ENCODE results near the gene CEMIP. TPM values are rescaled to one million over a fixed set of nuclear protein-coding genes. Genes with fewer than 3 reads are reported as not detected.

CEMIP gene
- total and polyA plus RNA-seq, 10 of the 15 experiments (the other 5 are each of a cell fraction or from before 2014, with no cell fraction given): 0.01 to 0.44 (median 0.16) TPM; not detected in 6

DNA sequence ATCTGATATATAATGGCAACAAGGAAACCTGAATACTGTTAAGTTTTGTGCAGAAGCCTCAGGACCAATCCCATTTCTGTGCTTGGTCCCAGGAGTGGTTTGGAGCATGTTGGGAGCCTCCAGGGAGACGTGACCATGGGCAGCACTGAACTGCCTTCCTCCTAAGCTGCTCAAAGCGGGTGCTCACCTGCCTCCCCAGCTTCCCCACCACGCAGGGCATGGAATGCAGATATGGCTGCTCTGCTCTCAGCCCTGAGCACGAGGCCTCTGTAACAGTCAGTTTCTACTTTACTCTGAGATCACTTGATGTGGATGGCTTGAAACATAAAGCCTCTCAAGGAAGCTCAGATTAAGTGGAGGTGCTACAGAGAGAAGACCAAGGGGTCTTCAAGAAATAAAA lies 161.2 kb downstream of the CEMIP start:
- in situ Hi-C loops (cut with MboI): no loop called here
- ChIA-PET CTCF (interaction anchor here (1.7 kb wide), 1 partner anchor 326 kb away, joined by 9 read pairs; no protein-coding TSS in a partner anchor), SMC1A (ENCODE audit: uncharacterized antibody, unreplicated experiment) (no interaction called here), POLR2A (no interaction called here), RAD21 (ENCODE audit: unreplicated experiment) (no interaction called here)
- Histone ChIP-seq H4K20me1 (ENCODE audit: control insufficient read depth, insufficient read depth) (no peaks in the 10 kb centered on the region), H3K27me3 (replicated peaks in 1 of 2; ENCODE audit: control insufficient read depth in 2 of 2, insufficient read depth in 2 of 2, low read length in 1 of 2) (no peaks in the 10 kb centered on the region), H3K36me3 (ENCODE audit: control insufficient read depth in 2 of 2, insufficient read depth in 2 of 2, low read length in 1 of 2) (no peaks in the 10 kb centered on the region; a peak in 1 of 4 replicates), H3K4me3 (no peak overlapping the region), H3K9me3 (replicated peaks; ENCODE audit: control insufficient read depth, insufficient read depth, low read length) (no peaks in the 10 kb centered on the region), H3K27ac (ENCODE audit: control insufficient read depth, insufficient read depth) (no peak overlapping the region), H2AFZ (ENCODE audit: control insufficient read depth, low read depth, low read length) (no peak overlapping the region), H3K4me2 (ENCODE audit: control insufficient read depth, insufficient read depth) (no peak overlapping the region), H3K4me1 (ENCODE audit: control insufficient read depth, insufficient read depth, low read length) (no peaks in the 10 kb centered on the region), H3K79me2 (ENCODE audit: control insufficient read depth, insufficient read depth, low read length) (no peaks in the 10 kb centered on the region), H3K9ac (ENCODE audit: control insufficient read depth, insufficient read depth, low read length) (no peak overlapping the region)
- BruUV-seq (replicated peaks): no TSS peak
- TF ChIP-seq TBL1XR1 (IDR thresholded peaks at IDR 0.05; ENCODE audit: low read depth, low read length): no peak
- no peak for TF ChIP-seq HDGF (IDR thresholded peaks at IDR 0.05)
- TF ChIP-seq, protein P1, sequence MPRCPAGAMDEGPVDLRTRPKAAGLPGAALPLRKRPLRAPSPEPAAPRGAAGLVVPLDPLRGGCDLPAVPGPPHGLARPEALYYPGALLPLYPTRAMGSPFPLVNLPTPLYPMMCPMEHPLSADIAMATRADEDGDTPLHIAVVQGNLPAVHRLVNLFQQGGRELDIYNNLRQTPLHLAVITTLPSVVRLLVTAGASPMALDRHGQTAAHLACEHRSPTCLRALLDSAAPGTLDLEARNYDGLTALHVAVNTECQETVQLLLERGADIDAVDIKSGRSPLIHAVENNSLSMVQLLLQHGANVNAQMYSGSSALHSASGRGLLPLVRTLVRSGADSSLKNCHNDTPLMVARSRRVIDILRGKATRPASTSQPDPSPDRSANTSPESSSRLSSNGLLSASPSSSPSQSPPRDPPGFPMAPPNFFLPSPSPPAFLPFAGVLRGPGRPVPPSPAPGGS (IDR thresholded peaks at IDR 0.05; ENCODE audit: borderline replicate concordance, insufficient read depth, low read depth, low read length, poor library complexity, severe bottlenecking): no peak
- TF ChIP-seq SREBF2 (IDR thresholded peaks at IDR 0.05; ENCODE audit: low read length): no peak
- TF ChIP-seq NFIC (IDR thresholded peaks at IDR 0.05; ENCODE audit: low read depth, low read length): no peak
- intact Hi-C loops (cut with micrococcal nuclease; ENCODE audit: unreplicated experiment): no loop called here
- WGBS (ENCODE audit: insufficient coverage, insufficient replicate concordance, low lambda C conversion rate, missing lambda C conversion rate): 44% methylated on average over 4 of the region's 4 CpGs
- no peak for ATAC-seq
- FAIRE-seq: no peak
- no peak for DNase-seq (ENCODE audit: low read depth, low spot score)

- Histone ChIP-seq H3K9me3 (replicated peaks; ENCODE audit: control insufficient read depth, insufficient read depth, low read length) (no peaks in the 10 kb centered on the region), H2AFZ (ENCODE audit: control insufficient read depth, low read depth, low read length) (no peak overlapping the region), H4K20me1 (ENCODE audit: control insufficient read depth, insufficient read depth) (no peaks in the 10 kb centered on the region), H3K27ac (ENCODE audit: control insufficient read depth, insufficient read depth) (no peak overlapping the region), H3K79me2 (ENCODE audit: control insufficient read depth, insufficient read depth, low read length) (no peaks in the 10 kb centered on the region), H3K36me3 (ENCODE audit: control insufficient read depth in 2 of 2, insufficient read depth in 2 of 2, low read length in 1 of 2) (no peaks in the 10 kb centered on the region; a peak in 1 of 4 replicates), H3K27me3 (replicated peaks in 1 of 2; ENCODE audit: control insufficient read depth in 2 of 2, insufficient read depth in 2 of 2, low read length in 1 of 2) (no peaks in the 10 kb centered on the region), H3K4me1 (ENCODE audit: control insufficient read depth, insufficient read depth, low read length) (no peaks in the 10 kb centered on the region), H3K4me3 (no peak overlapping the region), H3K9ac (ENCODE audit: control insufficient read depth, insufficient read depth, low read length) (no peak overlapping the region), H3K4me2 (ENCODE audit: control insufficient read depth, insufficient read depth) (no peak overlapping the region)
- SMC1A ChIA-PET (ENCODE audit: uncharacterized antibody, unreplicated experiment): no interaction called here
- RAD21 ChIA-PET (ENCODE audit: unreplicated experiment): no interaction called here
- ATAC-seq (no peak), DNase-seq (ENCODE audit: low read depth, low spot score) (no peak), FAIRE-seq (no peak)
- intact Hi-C loops (cut with micrococcal nuclease; ENCODE audit: unreplicated experiment): no loop called here
- POLR2A ChIA-PET: no interaction called here
- no TSS peak for BruUV-seq (replicated peaks)
- CTCF ChIA-PET: interaction anchor here (1.4 to 1.7 kb wide), 2 partner anchors 30 to 325 kb away, joined by 4 to 9 read pairs; no protein-coding TSS in a partner anchor
- TF ChIP-seq BCL11A (IDR thresholded peaks at IDR 0.05; ENCODE audit: low read depth, low read length) (no peak), MEF2B (IDR thresholded peaks at IDR 0.05; ENCODE audit: partially characterized antibody, poor library complexity, severe bottlenecking) (no peak), ZNF274 (IDR thresholded peaks at IDR 0.05; ENCODE audit: insufficient read depth, insufficient read length) (no peak), ZNF207 (IDR thresholded peaks at IDR 0.05; ENCODE audit: borderline replicate concordance) (no peak), TARDBP (IDR thresholded peaks at IDR 0.05; ENCODE audit: borderline replicate concordance) (no peak), STAT1 (conservative IDR thresholded peaks at IDR 0.05) (no peak), HDGF (IDR thresholded peaks at IDR 0.05) (no peak), YY1 (IDR thresholded peaks at IDR 0.05; ENCODE audit: low read depth, low read length) (no peak), MYB (IDR thresholded peaks at IDR 0.05; ENCODE audit: borderline replicate concordance, low read depth, low read length) (no peak), NFIC (IDR thresholded peaks at IDR 0.05; ENCODE audit: low read depth, low read length) (no peak)
- TF ChIP-seq, protein P2, sequence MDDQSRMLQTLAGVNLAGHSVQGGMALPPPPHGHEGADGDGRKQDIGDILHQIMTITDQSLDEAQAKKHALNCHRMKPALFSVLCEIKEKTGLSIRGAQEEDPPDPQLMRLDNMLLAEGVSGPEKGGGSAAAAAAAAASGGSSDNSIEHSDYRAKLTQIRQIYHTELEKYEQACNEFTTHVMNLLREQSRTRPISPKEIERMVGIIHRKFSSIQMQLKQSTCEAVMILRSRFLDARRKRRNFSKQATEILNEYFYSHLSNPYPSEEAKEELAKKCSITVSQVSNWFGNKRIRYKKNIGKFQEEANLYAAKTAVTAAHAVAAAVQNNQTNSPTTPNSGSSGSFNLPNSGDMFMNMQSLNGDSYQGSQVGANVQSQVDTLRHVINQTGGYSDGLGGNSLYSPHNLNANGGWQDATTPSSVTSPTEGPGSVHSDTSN (IDR thresholded peaks at IDR 0.05; ENCODE audit: insufficient replicate concordance, low read depth, low read length): no peak
- in situ Hi-C loops (cut with MboI): no loop called here
- WGBS (ENCODE audit: insufficient coverage, insufficient replicate concordance, low lambda C conversion rate, missing lambda C conversion rate): 96% methylated on average over 6 of the region's 6 CpGs
Measured at GRCh38 chr15:80940851-80941250, 161.7 kb downstream of the CEMIP start.

Data from GM12878 (cell line).